IPS-NIHi7 (cell line): Measurements from ENCODE around the gene CNTN2.

Experiments used
- DNase-seq: peaks from one replicate; pipeline ENCODE4 v3.0.0; 2012; ENCODE audit warnings: mixed read lengths; ENCODE audit errors: extremely low spot score

The CNTN2 gene

DNA sequence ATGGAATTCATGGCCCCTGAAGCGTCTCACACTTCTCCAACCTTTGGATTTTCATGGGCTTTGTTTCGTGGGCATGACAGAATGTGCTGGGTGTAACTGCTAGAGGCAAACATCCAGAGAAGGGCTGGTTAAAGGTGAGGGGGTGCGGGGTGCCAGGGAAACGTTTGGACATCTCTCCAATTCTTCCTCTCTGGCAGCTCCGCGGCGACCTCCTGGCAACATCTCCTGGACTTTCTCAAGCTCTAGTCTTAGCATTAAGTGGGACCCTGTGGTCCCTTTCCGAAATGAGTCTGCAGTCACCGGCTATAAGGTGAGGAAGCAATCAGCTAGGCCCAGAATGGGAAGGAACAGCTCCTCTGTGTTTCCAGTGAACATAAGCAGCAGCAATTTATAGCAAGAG lies 29.3 kb downstream of the CNTN2 start:
- no peak for DNase-seq

DNA sequence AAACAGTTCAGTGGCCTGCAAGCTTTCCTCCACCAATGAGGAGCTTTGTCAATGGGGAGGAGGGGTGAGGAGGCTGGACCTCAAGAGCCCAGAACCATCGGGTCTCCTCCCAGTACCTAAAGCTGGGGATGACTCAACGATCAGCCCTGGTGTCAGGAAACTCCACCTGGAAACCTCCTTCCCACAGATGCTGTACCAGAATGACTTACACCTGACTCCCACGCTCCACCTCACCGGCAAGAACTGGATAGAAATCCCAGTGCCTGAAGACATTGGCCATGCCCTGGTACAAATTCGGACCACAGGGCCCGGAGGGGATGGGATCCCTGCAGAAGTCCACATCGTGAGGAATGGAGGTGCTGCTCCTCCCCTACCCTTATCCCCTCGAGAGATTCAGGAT lies 29.9 kb downstream of the CNTN2 start:
- no peak for DNase-seq

DNA sequence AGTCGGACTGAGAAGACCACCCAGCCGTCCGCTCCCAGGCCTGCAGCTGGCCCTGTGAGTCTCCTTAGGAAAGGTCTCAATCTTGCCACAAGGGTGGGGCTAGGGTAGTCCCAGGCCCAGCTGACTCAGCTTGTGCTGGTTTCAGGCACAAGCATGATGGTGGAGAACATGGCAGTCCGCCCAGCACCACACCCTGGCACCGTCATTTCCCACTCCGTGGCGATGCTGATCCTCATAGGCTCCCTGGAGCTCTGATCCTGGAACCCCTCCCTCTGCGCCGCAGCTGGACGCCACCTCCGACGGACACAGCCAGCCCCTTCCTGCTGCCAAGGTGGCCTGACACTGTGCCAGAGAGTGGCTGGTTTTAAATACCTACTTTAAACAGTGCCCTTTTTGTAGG lies 30.5 kb downstream of the CNTN2 start:
- DNase-seq = no peak

GRCh38 chr1:205074084-205074483 lies 31.1 kb downstream of the CNTN2 start:
- no peak for DNase-seq

DNA sequence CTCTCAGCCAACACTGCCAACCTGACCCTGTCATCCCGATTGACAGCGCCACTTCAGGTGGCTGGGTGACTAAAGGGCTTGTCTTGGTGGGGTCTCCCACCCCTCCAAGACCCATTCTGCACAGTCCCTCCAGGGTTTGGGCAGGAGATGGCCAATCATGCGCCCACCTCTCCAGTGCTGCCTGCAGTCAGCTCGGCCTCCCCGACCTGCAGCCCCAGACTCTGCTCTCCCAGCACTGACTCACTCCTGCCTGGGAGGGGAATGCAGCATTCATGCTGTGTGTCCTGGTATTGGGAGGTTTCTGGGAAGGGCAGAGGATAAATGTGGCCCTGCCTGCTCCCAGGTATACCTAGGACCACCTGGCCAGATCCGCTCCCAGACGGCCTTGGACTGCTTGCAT lies 31.5 kb downstream of the CNTN2 start:
- peak; percentile 32 for DNase-seq

- DNase-seq = no peak
Measured at GRCh38 chr1:205075642-205076155, 32.7 kb downstream of the CNTN2 start.

- DNase-seq = no peak
Measured at GRCh38 chr1:205076245-205076761, 33.3 kb downstream of the CNTN2 start.

GRCh38 chr1:205077158-205077933 lies 34.3 kb downstream of the CNTN2 start:
- no peak for DNase-seq

DNA sequence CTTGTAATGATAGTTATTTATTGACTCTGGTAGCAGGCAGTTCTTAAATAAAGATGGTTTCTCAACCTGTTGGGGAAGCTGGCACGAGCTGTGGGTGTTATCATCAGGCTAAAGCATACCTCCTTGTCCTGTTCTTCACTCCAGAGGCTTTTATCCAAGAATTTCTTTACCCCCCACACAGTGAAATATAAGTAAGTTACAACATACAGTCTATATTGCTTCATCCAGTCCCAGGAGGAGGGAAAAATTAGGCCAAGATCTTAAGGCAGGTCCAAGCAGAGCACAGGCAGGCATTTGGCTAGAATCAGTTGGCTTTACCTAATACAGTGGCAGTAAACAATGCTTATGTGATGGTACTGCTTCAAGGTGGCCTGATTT lies 34.9 kb downstream of the CNTN2 start:
- DNase-seq = no peak

- DNase-seq = no peak
Measured at GRCh38 chr1:205082431-205082830, 39.4 kb downstream of the CNTN2 start.

DNA sequence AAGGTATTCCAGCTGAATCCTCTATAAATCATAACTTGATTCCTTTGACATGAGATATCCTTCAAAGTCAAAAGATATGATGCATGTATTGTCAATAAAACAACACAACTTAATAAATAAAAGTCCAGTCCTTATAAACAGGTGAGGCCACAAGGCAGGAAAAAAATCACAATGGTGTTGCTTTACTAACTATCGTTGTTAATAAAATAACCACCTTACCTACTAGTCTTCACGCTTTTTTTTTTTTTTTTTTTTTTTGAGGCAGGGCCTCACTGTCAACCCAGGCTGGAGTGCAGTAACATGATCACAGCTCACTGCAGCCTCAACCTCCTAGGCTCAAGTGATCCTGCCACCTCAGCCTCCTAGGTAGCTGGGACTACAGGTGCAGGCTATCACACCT lies 41.3 kb downstream of the CNTN2 start, which contains the start of gene TMEM81:
TMEM81 (minus strand) TSS at position 101 of the 400 bp plus-strand sequence. CDS start 140 bp downstream, outside the sequence.
- no peak for DNase-seq

GRCh38 chr1:205088341-205088740 lies 45.3 kb downstream of the CNTN2 start:
- DNase-seq = no peak

- no peak for DNase-seq
Measured at GRCh38 chr1:205091043-205091740, 48.2 kb downstream of the CNTN2 start.

GRCh38 chr1:205095422-205095821 lies 52.4 kb downstream of the CNTN2 start:
- DNase-seq = no peak

DNA sequence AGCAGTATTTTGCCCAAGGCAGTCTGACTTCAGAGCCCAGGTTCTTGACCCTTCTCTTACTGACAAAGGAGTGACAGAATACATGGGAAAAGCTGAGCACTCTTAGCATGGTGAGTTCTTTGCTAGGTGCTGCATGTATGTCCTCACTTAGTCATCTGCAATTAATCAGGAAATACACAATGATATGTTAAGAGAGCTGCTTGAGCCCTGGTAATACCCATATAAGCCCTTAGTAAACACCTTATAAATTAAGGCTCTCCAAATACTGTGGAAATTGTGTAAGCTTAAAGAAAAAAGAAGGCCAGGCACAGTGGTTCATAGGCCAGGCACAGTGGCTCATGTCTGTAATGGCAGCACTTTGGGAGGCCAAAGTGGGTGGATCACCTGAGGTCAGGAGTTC lies 55.2 kb downstream of the CNTN2 start:
- no peak for DNase-seq

DNA sequence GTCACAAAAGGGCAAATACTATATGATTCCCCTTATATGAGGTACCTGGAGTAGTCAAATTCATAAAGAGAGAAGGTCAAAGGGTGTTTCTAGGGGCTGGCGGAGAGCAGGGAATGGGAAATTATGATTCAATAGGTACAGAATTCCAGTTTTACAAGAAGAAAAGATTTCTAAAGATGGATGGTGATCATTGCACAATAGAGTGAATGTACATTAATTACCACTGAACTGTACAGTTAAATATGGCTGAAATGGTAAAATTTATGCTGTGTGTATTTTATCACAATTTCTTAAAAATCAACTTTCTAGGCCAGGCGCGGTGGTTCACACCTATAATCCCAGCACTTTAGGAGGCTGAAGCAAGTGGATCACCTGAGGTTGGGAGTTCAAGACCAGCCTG lies 59.4 kb downstream of the CNTN2 start:
- no peak for DNase-seq

DNA sequence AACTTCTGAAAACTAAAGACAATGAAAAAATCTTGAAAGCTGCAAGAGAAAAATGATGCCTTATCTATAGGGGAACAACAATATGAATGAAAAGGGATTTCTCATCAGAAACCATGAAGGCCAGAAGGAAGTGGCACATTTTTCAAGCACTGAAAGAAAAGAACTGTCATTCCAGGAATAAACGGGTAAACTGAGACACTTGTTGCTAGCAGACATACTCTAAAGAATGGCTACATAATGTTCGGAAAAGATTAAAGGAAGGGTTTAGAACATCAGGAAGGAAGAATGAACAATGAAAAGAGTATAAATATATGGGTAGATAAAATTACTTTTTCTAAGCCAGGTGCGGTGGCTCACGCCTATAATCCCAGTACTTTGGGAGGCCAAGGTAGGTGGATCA lies 64.3 kb downstream of the CNTN2 start:
- no peak for DNase-seq

DNA sequence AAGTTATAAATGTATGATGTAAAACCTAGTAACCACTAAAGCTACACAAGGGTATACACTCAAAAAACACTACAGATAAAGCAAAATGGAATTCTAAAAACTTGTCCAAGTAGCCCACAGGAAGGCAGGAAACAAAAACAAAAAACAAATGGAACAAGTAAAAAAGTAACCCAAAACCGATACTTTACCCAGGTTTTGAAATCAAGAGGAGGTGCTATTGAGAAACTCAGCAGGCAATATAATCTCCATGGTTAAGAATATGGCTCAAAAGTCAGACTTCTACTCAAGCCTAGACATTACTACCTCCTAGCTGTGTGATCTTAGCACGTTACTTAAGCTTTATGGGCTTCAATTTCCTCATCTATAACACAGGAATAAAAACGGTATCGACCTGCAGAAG lies 65.5 kb downstream of the CNTN2 start:
- no peak for DNase-seq

- DNase-seq = no peak
Measured at GRCh38 chr1:205109269-205109668, 66.3 kb downstream of the CNTN2 start.

DNA sequence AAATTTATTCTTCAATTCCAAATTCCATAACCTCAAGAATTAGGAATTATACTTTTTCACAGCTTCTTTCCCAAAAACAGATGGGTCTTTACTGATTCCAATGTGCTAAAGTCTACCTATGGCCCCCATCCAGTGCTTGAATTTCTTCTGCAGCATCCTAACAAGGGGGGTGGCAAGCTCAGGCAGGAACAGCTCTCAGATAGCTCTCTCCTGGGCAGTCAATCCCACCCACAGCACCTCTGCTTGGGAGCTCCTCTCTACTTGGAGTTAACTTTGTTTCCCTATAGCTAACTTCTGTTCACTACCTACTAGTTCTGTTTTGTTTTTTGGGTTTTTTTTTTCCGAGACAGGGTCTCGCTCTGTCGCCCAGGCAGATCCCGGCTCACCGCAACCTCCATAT lies 66.7 kb downstream of the CNTN2 start:
- DNase-seq = no peak

GRCh38 chr1:205111354-205111753 lies 68.3 kb downstream of the CNTN2 start:
- no peak for DNase-seq

DNA sequence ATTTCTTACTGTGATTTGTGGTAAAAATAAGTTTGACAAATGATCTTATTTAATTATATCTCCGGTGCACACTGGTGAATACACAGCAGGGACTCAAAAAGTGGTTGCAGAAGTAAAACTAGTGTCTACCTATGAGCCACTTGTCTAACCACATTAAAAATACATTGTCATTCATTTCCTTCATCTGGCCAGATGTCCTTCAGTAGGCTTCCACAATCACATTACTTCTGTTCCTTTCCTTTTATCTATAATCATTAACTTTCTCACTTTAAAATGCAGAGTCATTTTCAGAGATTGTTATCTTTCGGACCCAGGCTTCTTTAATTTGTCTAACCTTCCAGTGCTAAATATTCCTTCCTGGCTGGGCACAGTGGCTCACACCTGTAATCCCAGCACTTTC lies 75.7 kb downstream of the CNTN2 start:
- DNase-seq = no peak
